Motor neuron (in vitro differentiated cells): ENCODE results near the gene MIGA1. TPM values are rescaled to one million over a fixed set of nuclear protein-coding genes. Genes with fewer than 3 reads are reported as not detected.
"Not testable (repeated sequence)": the region's sequence is repeated elsewhere in the genome, so short reads cannot be mapped to it uniquely, and the experiment has no call there.

ENCODE experiments used
- ATAC-seq, 8 experiments: fragments of 200-7000 bp; cut with Tn5 transposase; replicated peaks in 6 of 8; 2 replicates each; pipeline ENCODE4 v1.8.0; 2021; ENCODE audit warnings: mild to moderate bottlenecking in 8 of 8, moderate library complexity in 8 of 8
- H3K27ac ChIP-seq, 2 donors: fragments of 250-450 bp; sonication (Bioruptor Pico); 2 replicates each; pipeline ENCODE4 v1.9.0; 2021; ENCODE audit warnings: antibody characterized with exemption in 2 of 2, mild to moderate bottlenecking in 2 of 2, moderate library complexity in 1 of 2
- H3K4me1 ChIP-seq, 2 donors: fragments of 250-450 bp; sonication (Bioruptor Pico); replicated peaks in 1 of 2; 2 replicates each; pipeline ENCODE4 v1.6.1; 2021; ENCODE audit warnings: antibody characterized with exemption in 2 of 2, mild to moderate bottlenecking in 2 of 2, moderate library complexity in 1 of 2
- H3K4me3 ChIP-seq, 5 donors: fragments of 250-450 bp; sonication (Bioruptor Pico); 2 replicates each; pipeline ENCODE4 v1.9.0; 2021; ENCODE audit warnings: antibody characterized with exemption in 5 of 5, mild to moderate bottlenecking in 5 of 5, moderate library complexity in 4 of 5
- WGBS, 10 experiments: fragments of 450-650 bp; shearing (Covaris generic); methylation state at CpG; one replicate each; pipeline ENCODE4 v1.0.0; 2022; 5-methylcytosine and 5-hydroxymethylcytosine counted together
- in situ Hi-C, 9 experiments: fragments of 400-800 bp; cut with MboI; loops; one replicate each; pipeline ENCODE4 v1.15.0; 2021; ENCODE audit warnings: low sequenced_read_pairs in 9 of 9, low pct_unique_long_range_greater_than_20kb in 2 of 9; ENCODE audit not compliant: unreplicated experiment in 9 of 9
- total RNA-seq, 8 experiments: library from RNA; unstranded; fragments of 300-600 nt; gene quantifications; 2 replicates each; pipeline versions ENCODE4 v1.2.3 to v1.2.4, GENCODE V29; 2022

The MIGA1 gene
- total RNA-seq, result 10 to 100 TPM; 12.1 to 21.7 (median 17.7) TPM

GRCh38 chr1:77779529-77780281 lies at the start of gene MIGA1:
TSS of gene MIGA1 (plus strand) at chr1:77779649. CDS start at chr1:77783253, 3,604 bp downstream.
- Histone ChIP-seq H3K4me1 (peaks cover 3 to 15% of the 10 kb centered on the region in 2 donors), H3K27ac (peak within 1 kb of the TSS; percentile 62 to 73), H3K4me3 (peak within 1 kb of the TSS; percentile 60 to 79 (median 67))
- WGBS, 10 experiments, result 0 to 2% (median 0%) methylated on average over 1 to 19 of the region's 40 CpGs; no CpG with 5 or more reads in 2 of the 10 experiments
- peak; percentile 95 to 99 (median 98) for ATAC-seq
- in situ Hi-C loops, result no loop called here

- no peak overlapping the region for H3K4me3 ChIP-seq
- H3K27ac ChIP-seq, result no peak overlapping the region
- H3K4me1 ChIP-seq, result no peaks in the 10 kb centered on the region
- WGBS, 10 experiments, result 83 to 100% (median 100%) methylated on average over 1 of the region's 1 CpG; no CpG with 5 or more reads in 1 of the 10 experiments
- in situ Hi-C loops, result no loop called here
- no peak for ATAC-seq
These were observed 47.4 kb upstream of the MIGA1 start for GRCh38 chr1:77732090-77732489.

GRCh38 chr1:77739235-77739634 lies 40.2 kb upstream of the MIGA1 start:
- in situ Hi-C loops, result no loop called here
- WGBS, 10 experiments, result 83 to 100% (median 97%) methylated on average over 1 of the region's 1 CpG; no CpG with 5 or more reads in 2 of the 10 experiments
- no peak overlapping the region for H3K27ac ChIP-seq
- ATAC-seq, result no peak
- H3K4me1 ChIP-seq, result no peaks in the 10 kb centered on the region
- no peak overlapping the region for H3K4me3 ChIP-seq

- 92 to 100% (median 100%) methylated on average over 1 of the region's 1 CpG; no CpG with 5 or more reads in 1 of the 10 experiments for whole genome bisulfite sequencing, 10 experiments
- no peak for ATAC-seq
- no peaks in the 10 kb centered on the region for H3K4me1 ChIP-seq
- no peak overlapping the region for H3K4me3 ChIP-seq
- no peak overlapping the region for H3K27ac ChIP-seq
- in situ Hi-C loops, result no loop called here
These were observed 38.1 kb upstream of the MIGA1 start for GRCh38 chr1:77741316-77741715.

- no peak for ATAC-seq
- Histone ChIP-seq H3K4me1 (no peaks in the 10 kb centered on the region), H3K27ac (no peak overlapping the region), H3K4me3 (no peak overlapping the region)
- WGBS, 10 experiments, result 89 to 100% (median 95%) methylated on average over 2 to 3 of the region's 3 CpGs; no CpG with 5 or more reads in 3 of the 10 experiments
- in situ Hi-C loops, result no loop called here
These were observed 37.4 kb upstream of the MIGA1 start for GRCh38 chr1:77742011-77742555.

- in situ Hi-C loops, result no loop called here
- Histone ChIP-seq H3K4me3 (no peak overlapping the region), H3K27ac (no peak overlapping the region), H3K4me1 (no peaks in the 10 kb centered on the region)
- ATAC-seq, result no peak
- 85 to 95% (median 94%) methylated on average over 3 to 7 of the region's 7 CpGs; no CpG with 5 or more reads in 4 of the 10 experiments for WGBS, 10 experiments
These were observed 34.9 kb upstream of the MIGA1 start for GRCh38 chr1:77744576-77744975.

GRCh38 chr1:77749489-77749888 lies 30.0 kb upstream of the MIGA1 start:
- H3K4me1 ChIP-seq, H3K4me3 ChIP-seq, ATAC-seq, in situ Hi-C loops, H3K27ac ChIP-seq: not testable (repeated sequence)
- WGBS, 10 experiments, result 81 to 100% (median 96%) methylated on average over 2 to 4 of the region's 4 CpGs; no CpG with 5 or more reads in 1 of the 10 experiments

GRCh38 chr1:77756052-77756754 lies 23.2 kb upstream of the MIGA1 start:
- no peak for ATAC-seq
- in situ Hi-C loops, result no loop called here
- 81 to 100% (median 100%) methylated on average over 1 of the region's 1 CpG; no CpG with 5 or more reads in 1 of the 10 experiments for WGBS, 10 experiments

GRCh38 chr1:77757066-77757584 lies 22.3 kb upstream of the MIGA1 start:
- ATAC-seq, result no peak
- H3K4me1 ChIP-seq, result peaks cover 6 to 16% of the 10 kb centered on the region in 2 donors
- WGBS, 10 experiments, result 14 to 83% (median 60%) methylated on average over 1 of the region's 1 CpG; no CpG with 5 or more reads in 2 of the 10 experiments
- H3K27ac ChIP-seq, result no peak overlapping the region
- H3K4me3 ChIP-seq, result no peak overlapping the region
- in situ Hi-C loops, result no loop called here

More at GRCh38 chr1:77756052-77756754, 23.2 kb upstream of the MIGA1 start:
- Histone ChIP-seq H3K4me3 (no peak overlapping the region), H3K4me1 (peaks cover 6 to 16% of the 10 kb centered on the region in 2 donors), H3K27ac (no peak overlapping the region)

- in situ Hi-C loops, result no loop called here
- ATAC-seq, result no peak
- WGBS, 10 experiments, result 13 to 97% (median 87%) methylated on average over 2 of the region's 2 CpGs; no CpG with 5 or more reads in 1 of the 10 experiments
- Histone ChIP-seq H3K4me1 (peaks cover 6 to 16% of the 10 kb centered on the region in 2 donors), H3K4me3 (peak overlapping the region in 2 of 5 donors; percentile 77 to 78), H3K27ac (no peak overlapping the region)
These were observed 21.8 kb upstream of the MIGA1 start for GRCh38 chr1:77757603-77758002.

GRCh38 chr1:77759071-77760028 lies 20.1 kb upstream of the MIGA1 start, which contains the start of gene USP33:
TSS of gene USP33 (minus strand) at chr1:77759852. CDS start at chr1:77741697, 18,155 bp downstream.
- peak; percentile 82 to 98 (median 96) for ATAC-seq
- 0 to 2% (median 0%) methylated on average over 1 to 40 of the region's 79 CpGs; no CpG with 5 or more reads in 2 of the 10 experiments for WGBS, 10 experiments
- peaks cover 6 to 16% of the 10 kb centered on the region in 2 donors for H3K4me1 ChIP-seq
- peak within 1 kb of the TSS; percentile 80 to 87 for H3K27ac ChIP-seq
- in situ Hi-C loops, result no loop called here
- peak within 1 kb of the TSS; percentile 77 to 95 (median 80) for H3K4me3 ChIP-seq

GRCh38 chr1:77762072-77762476 lies 17.4 kb upstream of the MIGA1 start:
- in situ Hi-C loops, result no loop called here
- peak in 2 of 8 experiments; percentile 8 to 19 for ATAC-seq
- H3K4me3 ChIP-seq, result no peak overlapping the region
- H3K4me1 ChIP-seq, result peaks cover 6 to 14% of the 10 kb centered on the region in 2 donors
- 0 to 93% (median 46%) methylated on average over 1 of the region's 1 CpG; no CpG with 5 or more reads in 2 of the 10 experiments for WGBS, 10 experiments
- no peak overlapping the region for H3K27ac ChIP-seq
